Gastrocnemius medialis (tissue), 4 donors: ENCODE results near the gene PSD.

ENCODE experiments used
- POLR2A ChIP-seq, 2 donors: fragments of 450-650 bp; IDR thresholded peaks; one replicate each; pipeline ENCODE4 v1.6.1; 2017; ENCODE audit warnings: antibody characterized with exemption in 2 of 2, mild to moderate bottlenecking in 2 of 2, moderate library complexity in 2 of 2
- TF ChIP-seq, protein P1 (sequence below), 5 experiments: fragments of 450-650 bp in 3 of 5; fragments of 200-600 bp in 2 of 5; sonication (generic) in 2 of 5; IDR thresholded peaks in 4 of 5; conservative IDR thresholded peaks in 1 of 5; 1 replicate in 4 of 5; 2 replicates in 1 of 5; pipeline ENCODE4 v1.5.1; 2016 to 2019; ENCODE audit warnings: antibody characterized with exemption in 5 of 5, mild to moderate bottlenecking in 3 of 5, moderate library complexity in 3 of 5

DNA sequence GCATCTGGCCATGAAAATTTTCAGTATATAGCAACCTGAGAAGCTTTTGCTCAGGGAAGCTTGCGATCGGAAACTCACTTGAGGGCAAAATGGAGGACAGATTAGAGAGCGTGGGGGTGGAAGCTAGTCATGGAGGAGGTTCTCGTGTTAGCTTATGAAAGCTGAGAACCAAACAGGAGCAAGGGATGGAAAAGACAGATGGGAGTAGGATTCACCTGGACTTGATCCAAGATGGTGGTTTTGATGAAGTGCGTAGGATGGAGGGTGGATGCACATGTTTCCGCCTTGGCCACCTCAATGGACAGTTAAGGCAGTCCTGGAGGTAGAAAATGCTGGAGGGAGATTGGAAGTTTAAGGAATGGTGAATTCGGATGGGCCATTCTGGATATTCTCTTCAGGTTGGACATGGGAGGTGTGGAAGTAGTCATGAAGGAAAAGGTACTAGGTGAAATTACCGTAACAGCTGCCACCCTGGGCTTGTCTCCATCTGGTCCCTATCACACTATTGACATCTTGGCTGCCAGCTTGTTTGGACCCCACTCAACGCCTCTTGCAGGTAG lies 39.1 kb upstream of the PSD start:
- TF ChIP-seq, protein P1, sequence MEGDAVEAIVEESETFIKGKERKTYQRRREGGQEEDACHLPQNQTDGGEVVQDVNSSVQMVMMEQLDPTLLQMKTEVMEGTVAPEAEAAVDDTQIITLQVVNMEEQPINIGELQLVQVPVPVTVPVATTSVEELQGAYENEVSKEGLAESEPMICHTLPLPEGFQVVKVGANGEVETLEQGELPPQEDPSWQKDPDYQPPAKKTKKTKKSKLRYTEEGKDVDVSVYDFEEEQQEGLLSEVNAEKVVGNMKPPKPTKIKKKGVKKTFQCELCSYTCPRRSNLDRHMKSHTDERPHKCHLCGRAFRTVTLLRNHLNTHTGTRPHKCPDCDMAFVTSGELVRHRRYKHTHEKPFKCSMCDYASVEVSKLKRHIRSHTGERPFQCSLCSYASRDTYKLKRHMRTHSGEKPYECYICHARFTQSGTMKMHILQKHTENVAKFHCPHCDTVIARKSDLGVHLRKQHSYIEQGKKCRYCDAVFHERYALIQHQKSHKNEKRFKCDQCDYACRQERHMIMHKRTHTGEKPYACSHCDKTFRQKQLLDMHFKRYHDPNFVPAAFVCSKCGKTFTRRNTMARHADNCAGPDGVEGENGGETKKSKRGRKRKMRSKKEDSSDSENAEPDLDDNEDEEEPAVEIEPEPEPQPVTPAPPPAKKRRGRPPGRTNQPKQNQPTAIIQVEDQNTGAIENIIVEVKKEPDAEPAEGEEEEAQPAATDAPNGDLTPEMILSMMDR (IDR thresholded peaks at IDR 0.05 in 4 of 5, conservative IDR thresholded peaks at IDR 0.05 in 1 of 5), result no peak
- no peak for TF ChIP-seq POLR2A (IDR thresholded peaks at IDR 0.05)
